Endothelial cell of umbilical vein (primary cell): ENCODE results near the gene DLGAP1. TPM values are rescaled to one million over a fixed set of nuclear protein-coding genes. Genes with fewer than 3 reads are reported as not detected.

Source experiments
- BruUV-seq: library from RNA; stranded (reverse); fragments of 400-500 nt; replicated peaks from 2 replicates; lab custom pipeline; 2021; lab: Mats Ljungman, UMichigan
- CTCF ChIA-PET: fragments of 300-600, 350-600 bp; sonication (Branson Sonifier 250); formaldehyde crosslinking; loops from one replicate; lab custom pipeline; 2021; ENCODE audit warnings: antibody characterized with exemption, inconsistent platforms; lab: Charles Lee
- POLR2A ChIA-PET: fragments of 300-600, 350-600 bp; sonication (Branson Sonifier 250); formaldehyde crosslinking; loops from one replicate; lab custom pipeline; 2021; ENCODE audit warnings: antibody characterized with exemption, inconsistent platforms; lab: Charles Lee
- DNase-seq: peaks from one replicate; pipeline ENCODE4 v3.0.0-alpha.2; 2011; ENCODE audit warnings: low read depth, low spot score
- FAIRE-seq: peaks from 2 replicates; lab custom pipeline; 2011; peaks lifted over from hg19 to GRCh38; lab: Jason Lieb, UNC
- H2AFZ ChIP-seq: 2 replicates; pipeline ENCODE4 v1.6.0; 2012; ENCODE audit warnings: low read depth, low read length, control low read depth, inconsistent platforms
- H3K27ac ChIP-seq: 2 replicates; pipeline ENCODE4 v1.5.1; 2011; ENCODE audit warnings: low read depth, mild to moderate bottlenecking, control low read depth, low read length, moderate library complexity; ENCODE audit not compliant: insufficient read depth
- H3K27me3 ChIP-seq, 2 experiments: 2 replicates each; pipeline versions ENCODE4 v1.6.0 to v1.6.1; 2011; ENCODE audit warnings: low read length in 2 of 2, mixed read lengths in 1 of 2; ENCODE audit not compliant: control insufficient read depth in 2 of 2, insufficient read depth in 2 of 2
- H3K36me3 ChIP-seq, 2 experiments: 2 replicates in 1 of 2; 3 replicates in 1 of 2; pipeline ENCODE4 v1.5.1; 2011; ENCODE audit warnings: low read length in 2 of 2, mild to moderate bottlenecking in 1 of 2, moderate library complexity in 1 of 2; ENCODE audit not compliant: control insufficient read depth in 2 of 2, insufficient read depth in 2 of 2; ENCODE audit errors: extremely low read depth in 1 of 2
- H3K4me1 ChIP-seq: 3 replicates; pipeline ENCODE4 v1.5.1; 2011; ENCODE audit warnings: mild to moderate bottlenecking, low read length; ENCODE audit not compliant: control insufficient read depth, insufficient read depth; ENCODE audit errors: extremely low read depth
- H3K4me2 ChIP-seq: 2 replicates; pipeline ENCODE4 v1.6.1; 2011; ENCODE audit warnings: low read length, control low read depth, mixed read lengths; ENCODE audit not compliant: insufficient read depth
- H3K4me3 ChIP-seq, 3 experiments: fragments of 200-600 bp in 1 of 3; sonication (generic), shearing (Covaris generic) in 1 of 3; replicated peaks in 1 of 3; 2 replicates each; pipeline ENCODE4 v1.5.1; 2011 to 2016; ENCODE audit warnings: control low read depth in 3 of 3, low read length in 3 of 3, mild to moderate bottlenecking in 2 of 3, inconsistent platforms in 1 of 3, low read depth in 1 of 3, moderate library complexity in 1 of 3; ENCODE audit not compliant: insufficient read depth in 1 of 3
- H3K79me2 ChIP-seq: 2 replicates; pipeline ENCODE4 v1.6.0; 2012; ENCODE audit warnings: low read length, inconsistent platforms; ENCODE audit not compliant: control insufficient read depth, insufficient read depth
- H3K9ac ChIP-seq: replicated peaks from 2 replicates; pipeline ENCODE3; 2011; ENCODE audit warnings: low read length, control low read depth; ENCODE audit not compliant: insufficient read depth; ENCODE audit errors: extremely low read depth
- H3K9me1 ChIP-seq: replicated peaks from 3 replicates; pipeline ENCODE4 v1.6.0; 2011; ENCODE audit warnings: mild to moderate bottlenecking, low read length; ENCODE audit not compliant: control insufficient read depth, insufficient read depth; ENCODE audit errors: extremely low read depth
- H3K9me3 ChIP-seq: replicated peaks from 2 replicates; pipeline ENCODE4 v1.5.1; 2012; ENCODE audit warnings: low read length, inconsistent platforms; ENCODE audit not compliant: control insufficient read depth, insufficient read depth
- H4K20me1 ChIP-seq: replicated peaks from 2 replicates; pipeline ENCODE3; 2011; ENCODE audit warnings: mild to moderate bottlenecking, low read length; ENCODE audit not compliant: control insufficient read depth, insufficient read depth; ENCODE audit errors: extremely low read depth
- EZH2 ChIP-seq: IDR thresholded peaks from 2 replicates; pipeline ENCODE4 v1.6.1; 2012; ENCODE audit warnings: borderline replicate concordance, low read depth, mild to moderate bottlenecking, moderate library complexity, low read length, inconsistent platforms; ENCODE audit not compliant: severe bottlenecking
- FOS ChIP-seq: IDR thresholded peaks from 2 replicates; pipeline ENCODE4 v1.6.1; 2011; ENCODE audit warnings: mild to moderate bottlenecking, low read length, moderate library complexity, borderline replicate concordance; ENCODE audit not compliant: insufficient read depth
- GATA2 ChIP-seq: IDR thresholded peaks from 2 replicates; pipeline ENCODE4 v1.7.0; 2011; ENCODE audit warnings: low read depth, mild to moderate bottlenecking, moderate library complexity, mixed read lengths, low read length; ENCODE audit not compliant: insufficient read length, insufficient read depth
- JUN ChIP-seq: IDR thresholded peaks from 2 replicates; pipeline ENCODE4 v1.6.1; 2011; ENCODE audit warnings: borderline replicate concordance, low read depth; ENCODE audit not compliant: insufficient read length, insufficient read depth
- MYC ChIP-seq: IDR thresholded peaks from one replicate; pipeline ENCODE4 v1.6.1; 2011; ENCODE audit warnings: mild to moderate bottlenecking, low read depth, low read length
- POLR2A ChIP-seq: IDR thresholded peaks from 2 replicates; pipeline ENCODE4 v1.6.1; 2012; ENCODE audit warnings: low read depth, mild to moderate bottlenecking, control low read depth, low read length
- POLR2AphosphoS5 ChIP-seq: IDR thresholded peaks from 2 replicates; pipeline ENCODE4 v1.6.1; 2012; ENCODE audit warnings: low read depth, mild to moderate bottlenecking, control low read depth, low read length, moderate library complexity; ENCODE audit not compliant: insufficient read depth
- dilution Hi-C: fragments of 300-500 bp; cut with MboI; formaldehyde crosslinking; loops from one replicate; pipeline ENCODE4 v1.15.0; 2019; ENCODE audit warnings: low sequenced_read_pairs; ENCODE audit not compliant: extremely low pct_ligation_motif_present
- intact Hi-C: fragments of 100-400 bp; cut with micrococcal nuclease; formaldehyde crosslinking; loops from one replicate; pipeline ENCODE4 v1.10.0; 2022
- polyA plus RNA-seq, 4 experiments: library from polyadenylated mRNA; depleted of rRNA in 3 of 4; stranded (reverse) in 3 of 4; unstranded in 1 of 4; fragments of >200 nt; gene quantifications; 2 replicates each; pipeline versions ENCODE4 v1.2.1 to v1.2.3, GENCODE V29; 2011 to 2012; ENCODE audit warnings: missing spikeins in 1 of 4
- total RNA-seq: library from RNA; stranded (reverse); gene quantifications from 2 replicates; pipeline ENCODE4 v1.2.3, GENCODE V29; 2021
- TF ChIP-seq, protein P1 (sequence below), 2 donors: IDR thresholded peaks; 1 replicate in 1 of 2; 2 replicates in 1 of 2; pipeline ENCODE4 v1.5.1; 2011; ENCODE audit warnings: low read length in 2 of 2, mild to moderate bottlenecking in 2 of 2, moderate library complexity in 2 of 2, control low read depth in 1 of 2, inconsistent platforms in 1 of 2, low read depth in 1 of 2; ENCODE audit not compliant: insufficient read depth in 1 of 2; ENCODE audit errors: extremely low read depth in 1 of 2
- TF ChIP-seq, protein P2 (sequence below): IDR thresholded peaks from 2 replicates; pipeline ENCODE4 v1.6.1; 2011; ENCODE audit not compliant: insufficient read depth, insufficient read length

Gene DLGAP1
- total and polyA plus RNA-seq, 2 donors (not counting 3 experiments of a cell fraction or from before 2014, with no cell fraction given): 0.04 TPM; not detected in 1

GRCh38 chr18:3967359-3968180 is 487.5 kb downstream of the DLGAP1 start:
- DNase-seq: no peak
- H3K9me3 ChIP-seq: no peaks in the 10 kb centered on the region
- H3K4me1 ChIP-seq: no peaks in the 10 kb centered on the region
- no peak overlapping the region for H2AFZ ChIP-seq
- dilution Hi-C loops: no loop called here
- intact Hi-C loops: no loop called here
- H3K4me2 ChIP-seq: no peak overlapping the region
- no peak for FAIRE-seq
- no peak overlapping the region for H3K27ac ChIP-seq
- POLR2A ChIA-PET: no interaction called here
- BruUV-seq: no TSS peak
- H3K9me1 ChIP-seq: no peaks in the 10 kb centered on the region
- peaks cover 0 to 5% of the 10 kb centered on the region in 2 experiments for H3K27me3 ChIP-seq
- H3K36me3 ChIP-seq: no peaks in the 10 kb centered on the region
- H3K9ac ChIP-seq: no peak overlapping the region
- no peaks in the 10 kb centered on the region for H3K79me2 ChIP-seq
- H3K4me3 ChIP-seq: no peak overlapping the region
- CTCF ChIA-PET: interaction anchor here (0.8 to 1.3 kb wide), 4 partner anchors 12 to 28 kb away, joined by 3 to 4 read pairs (median 3); no protein-coding TSS in a partner anchor
- TF ChIP-seq, protein P1, sequence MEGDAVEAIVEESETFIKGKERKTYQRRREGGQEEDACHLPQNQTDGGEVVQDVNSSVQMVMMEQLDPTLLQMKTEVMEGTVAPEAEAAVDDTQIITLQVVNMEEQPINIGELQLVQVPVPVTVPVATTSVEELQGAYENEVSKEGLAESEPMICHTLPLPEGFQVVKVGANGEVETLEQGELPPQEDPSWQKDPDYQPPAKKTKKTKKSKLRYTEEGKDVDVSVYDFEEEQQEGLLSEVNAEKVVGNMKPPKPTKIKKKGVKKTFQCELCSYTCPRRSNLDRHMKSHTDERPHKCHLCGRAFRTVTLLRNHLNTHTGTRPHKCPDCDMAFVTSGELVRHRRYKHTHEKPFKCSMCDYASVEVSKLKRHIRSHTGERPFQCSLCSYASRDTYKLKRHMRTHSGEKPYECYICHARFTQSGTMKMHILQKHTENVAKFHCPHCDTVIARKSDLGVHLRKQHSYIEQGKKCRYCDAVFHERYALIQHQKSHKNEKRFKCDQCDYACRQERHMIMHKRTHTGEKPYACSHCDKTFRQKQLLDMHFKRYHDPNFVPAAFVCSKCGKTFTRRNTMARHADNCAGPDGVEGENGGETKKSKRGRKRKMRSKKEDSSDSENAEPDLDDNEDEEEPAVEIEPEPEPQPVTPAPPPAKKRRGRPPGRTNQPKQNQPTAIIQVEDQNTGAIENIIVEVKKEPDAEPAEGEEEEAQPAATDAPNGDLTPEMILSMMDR (IDR thresholded peaks at IDR 0.05; ENCODE audit: extremely low read depth in 1 of 2, insufficient read depth in 1 of 2, low read depth in 1 of 2, low read length in 2 of 2): no peak
- TF ChIP-seq POLR2AphosphoS5 (no peak), POLR2A (no peak), GATA2 (no peak), MYC (no peak), FOS (no peak), JUN (no peak), EZH2 (no peak)
- TF ChIP-seq, protein P2, sequence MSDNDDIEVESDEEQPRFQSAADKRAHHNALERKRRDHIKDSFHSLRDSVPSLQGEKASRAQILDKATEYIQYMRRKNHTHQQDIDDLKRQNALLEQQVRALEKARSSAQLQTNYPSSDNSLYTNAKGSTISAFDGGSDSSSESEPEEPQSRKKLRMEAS: no peak
- no peaks in the 10 kb centered on the region for H4K20me1 ChIP-seq
